ENCODE results near the gene HBS1L.
"Not testable (repeated sequence)": the region's sequence is repeated elsewhere in the genome, so short reads cannot be mapped to it uniquely, and the experiment has no call there.

The HBS1L gene

DNA sequence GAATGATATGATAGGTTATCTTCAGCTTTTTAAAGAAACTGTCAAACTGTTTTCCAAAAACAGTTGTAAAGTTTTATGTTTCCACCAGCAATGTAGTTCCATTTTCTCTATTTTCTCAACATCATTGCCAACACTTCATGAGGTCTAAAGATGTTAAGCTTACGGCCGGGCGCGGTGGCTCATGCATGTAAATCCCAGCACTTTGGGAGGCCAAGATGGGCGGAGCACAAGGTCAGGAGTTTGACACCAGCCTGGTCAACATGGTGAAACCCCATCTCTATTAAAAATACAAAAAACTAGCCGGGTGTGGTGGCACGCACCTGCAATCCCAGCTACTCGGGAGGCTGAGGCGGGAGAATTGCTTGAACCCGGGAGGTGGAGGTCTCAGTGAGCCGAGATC is 3.7 kb upstream of the HBS1L start:
- H3K4me1 ChIP-seq (ENCODE audit: control insufficient read depth, insufficient read depth, low read length); H3K4me3 ChIP-seq (ENCODE audit: low read length in 2 of 2); H3K27ac ChIP-seq (ENCODE audit: low read length); H3K9me3 ChIP-seq (ENCODE audit: control insufficient read depth in 2 of 2, low read length in 2 of 2); H3K9ac ChIP-seq (ENCODE audit: low read length in 2 of 2); H3K27me3 ChIP-seq (ENCODE audit: control insufficient read depth in 1 of 2, insufficient read depth in 2 of 2, low read length in 2 of 2); H3K36me3 ChIP-seq (ENCODE audit: control insufficient read depth in 2 of 2, insufficient read depth in 2 of 2, low read length in 2 of 2): not testable (repeated sequence)

DNA sequence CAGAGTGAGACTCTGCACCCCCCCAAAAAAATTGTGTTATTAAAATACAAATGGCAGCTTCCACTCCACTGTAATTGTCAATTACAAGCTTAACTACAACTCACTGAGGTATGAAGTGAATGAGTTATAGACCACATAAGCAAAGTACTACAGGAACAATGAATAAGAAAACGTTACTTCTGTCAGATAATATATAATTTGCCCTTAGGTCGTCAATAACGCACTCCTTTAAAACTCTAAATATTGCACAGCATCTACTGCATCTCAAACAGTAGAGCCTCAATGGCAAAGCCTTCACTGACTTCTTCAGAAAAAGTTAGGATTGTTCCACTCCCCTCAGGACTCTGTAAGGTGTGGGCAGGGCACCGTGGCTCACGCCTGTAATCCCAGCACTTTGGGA is 2.0 kb upstream of the HBS1L start:
- Histone ChIP-seq H3K27me3 (ENCODE audit: control insufficient read depth in 1 of 2, insufficient read depth in 2 of 2, low read length in 2 of 2) (no peaks in the 10 kb centered on the region), H3K36me3 (ENCODE audit: control insufficient read depth in 2 of 2, insufficient read depth in 2 of 2, low read length in 2 of 2) (no peaks in the 10 kb centered on the region), H3K4me3 (ENCODE audit: low read length in 2 of 2) (no peak overlapping the region), H3K27ac (ENCODE audit: low read length) (no peak overlapping the region), H3K9me3 (ENCODE audit: control insufficient read depth in 2 of 2, low read length in 2 of 2) (no peaks in the 10 kb centered on the region), H3K9ac (ENCODE audit: low read length in 2 of 2) (no peak overlapping the region), H3K4me1 (ENCODE audit: control insufficient read depth, insufficient read depth, low read length) (peaks cover 3% of the 10 kb centered on the region)

GRCh38 chr6:135054226-135054568 is 425 bp downstream of the HBS1L start:
- H3K4me3 ChIP-seq (ENCODE audit: low read length in 2 of 2): peak overlapping the region; percentile 92 to 98
- H3K9me3 ChIP-seq (ENCODE audit: control insufficient read depth in 2 of 2, low read length in 2 of 2): no peaks in the 10 kb centered on the region
- H3K27ac ChIP-seq (ENCODE audit: low read length): peak overlapping the region; percentile 82
- peak overlapping the region; percentile 74 to 97 for H3K9ac ChIP-seq (ENCODE audit: low read length in 2 of 2)
- H3K27me3 ChIP-seq (ENCODE audit: control insufficient read depth in 1 of 2, insufficient read depth in 2 of 2, low read length in 2 of 2): no peaks in the 10 kb centered on the region
- H3K36me3 ChIP-seq (ENCODE audit: control insufficient read depth in 2 of 2, insufficient read depth in 2 of 2, low read length in 2 of 2): peaks cover 0 to 3% of the 10 kb centered on the region in 2 donors
- H3K4me1 ChIP-seq (ENCODE audit: control insufficient read depth, insufficient read depth, low read length): peaks cover 3% of the 10 kb centered on the region

GRCh38 chr6:135053406-135053805 is 1.2 kb downstream of the HBS1L start:
- Histone ChIP-seq H3K27me3 (ENCODE audit: control insufficient read depth in 1 of 2, insufficient read depth in 2 of 2, low read length in 2 of 2) (no peaks in the 10 kb centered on the region), H3K4me3 (ENCODE audit: low read length in 2 of 2) (peak overlapping the region; percentile 92 to 98), H3K9ac (ENCODE audit: low read length in 2 of 2) (peak overlapping the region in 1 of 2 donors; percentile 74), H3K4me1 (ENCODE audit: control insufficient read depth, insufficient read depth, low read length) (peaks cover 3% of the 10 kb centered on the region), H3K9me3 (ENCODE audit: control insufficient read depth in 2 of 2, low read length in 2 of 2) (no peaks in the 10 kb centered on the region), H3K36me3 (ENCODE audit: control insufficient read depth in 2 of 2, insufficient read depth in 2 of 2, low read length in 2 of 2) (peaks cover 0 to 8% of the 10 kb centered on the region in 2 donors), H3K27ac (ENCODE audit: low read length) (no peak overlapping the region)

DNA sequence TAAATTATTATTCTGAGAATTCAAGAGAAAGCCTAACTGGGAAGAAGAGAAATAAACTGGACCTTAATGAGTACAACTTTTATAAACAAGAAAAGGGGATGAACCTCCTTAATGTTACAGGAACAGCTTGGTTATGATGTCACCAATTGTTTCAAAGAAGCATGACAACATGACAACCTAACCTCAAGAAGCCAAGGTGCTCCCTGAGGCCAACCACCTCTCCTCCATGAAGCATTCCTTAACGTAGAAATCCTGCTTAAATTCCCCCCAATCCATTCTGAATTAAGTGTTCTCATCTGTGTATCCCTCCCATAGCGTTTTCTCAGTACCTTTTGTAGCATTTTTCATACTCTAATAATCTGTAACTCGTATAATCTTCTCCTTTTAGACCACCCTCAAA is 1.7 kb downstream of the HBS1L start:
- Histone ChIP-seq H3K27ac (ENCODE audit: low read length) (no peak overlapping the region), H3K9ac (ENCODE audit: low read length in 2 of 2) (no peak overlapping the region), H3K36me3 (ENCODE audit: control insufficient read depth in 2 of 2, insufficient read depth in 2 of 2, low read length in 2 of 2) (peaks cover 0 to 8% of the 10 kb centered on the region in 2 donors), H3K9me3 (ENCODE audit: control insufficient read depth in 2 of 2, low read length in 2 of 2) (no peaks in the 10 kb centered on the region), H3K4me1 (ENCODE audit: control insufficient read depth, insufficient read depth, low read length) (peaks cover 3% of the 10 kb centered on the region), H3K4me3 (ENCODE audit: low read length in 2 of 2) (no peak overlapping the region), H3K27me3 (ENCODE audit: control insufficient read depth in 1 of 2, insufficient read depth in 2 of 2, low read length in 2 of 2) (no peaks in the 10 kb centered on the region)

- Histone ChIP-seq H3K4me3 (ENCODE audit: low read length in 2 of 2) (no peak overlapping the region), H3K36me3 (ENCODE audit: control insufficient read depth in 2 of 2, insufficient read depth in 2 of 2, low read length in 2 of 2) (peaks cover 0 to 8% of the 10 kb centered on the region in 2 donors), H3K9ac (ENCODE audit: low read length in 2 of 2) (no peak overlapping the region), H3K4me1 (ENCODE audit: control insufficient read depth, insufficient read depth, low read length) (no peaks in the 10 kb centered on the region), H3K27me3 (ENCODE audit: control insufficient read depth in 1 of 2, insufficient read depth in 2 of 2, low read length in 2 of 2) (no peaks in the 10 kb centered on the region), H3K9me3 (ENCODE audit: control insufficient read depth in 2 of 2, low read length in 2 of 2) (no peaks in the 10 kb centered on the region), H3K27ac (ENCODE audit: low read length) (no peak overlapping the region)
These were observed 5.7 kb downstream of the HBS1L start for GRCh38 chr6:135048915-135049314.

DNA sequence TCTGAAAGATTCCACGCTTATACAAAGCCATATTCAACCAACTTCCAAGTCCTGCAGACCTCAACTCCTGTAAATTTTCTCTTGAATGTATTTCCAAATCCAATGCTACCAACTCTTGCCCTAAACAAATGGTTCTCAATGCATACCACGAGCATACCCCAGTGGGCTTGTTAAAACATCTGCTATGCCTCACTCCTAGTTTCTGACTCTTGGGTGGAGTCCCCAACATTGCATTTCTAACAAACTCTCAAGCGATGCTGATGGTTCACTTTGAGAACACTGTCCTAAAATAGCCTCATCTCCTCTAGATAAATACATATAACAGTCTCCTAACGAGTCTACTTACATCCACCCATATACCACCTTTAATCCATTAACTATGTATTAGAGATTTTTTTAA is 7.3 kb downstream of the HBS1L start:
- Histone ChIP-seq H3K4me1 (ENCODE audit: control insufficient read depth, insufficient read depth, low read length) (no peaks in the 10 kb centered on the region), H3K9me3 (ENCODE audit: control insufficient read depth in 2 of 2, low read length in 2 of 2) (no peaks in the 10 kb centered on the region), H3K9ac (ENCODE audit: low read length in 2 of 2) (no peak overlapping the region), H3K27me3 (ENCODE audit: control insufficient read depth in 1 of 2, insufficient read depth in 2 of 2, low read length in 2 of 2) (no peaks in the 10 kb centered on the region), H3K27ac (ENCODE audit: low read length) (no peak overlapping the region), H3K4me3 (ENCODE audit: low read length in 2 of 2) (no peak overlapping the region), H3K36me3 (ENCODE audit: control insufficient read depth in 2 of 2, insufficient read depth in 2 of 2, low read length in 2 of 2) (peaks cover 0 to 8% of the 10 kb centered on the region in 2 donors)

- H3K4me3 ChIP-seq (ENCODE audit: low read length in 2 of 2): no peak overlapping the region
- H3K36me3 ChIP-seq (ENCODE audit: control insufficient read depth in 2 of 2, insufficient read depth in 2 of 2, low read length in 2 of 2): peaks cover 0 to 8% of the 10 kb centered on the region in 2 donors
- H3K27ac ChIP-seq (ENCODE audit: low read length): no peak overlapping the region
- H3K4me1 ChIP-seq (ENCODE audit: control insufficient read depth, insufficient read depth, low read length): no peaks in the 10 kb centered on the region
- H3K27me3 ChIP-seq (ENCODE audit: control insufficient read depth in 1 of 2, insufficient read depth in 2 of 2, low read length in 2 of 2): no peaks in the 10 kb centered on the region
- no peak overlapping the region for H3K9ac ChIP-seq (ENCODE audit: low read length in 2 of 2)
- H3K9me3 ChIP-seq (ENCODE audit: control insufficient read depth in 2 of 2, low read length in 2 of 2): no peaks in the 10 kb centered on the region
These were observed 7.7 kb downstream of the HBS1L start for GRCh38 chr6:135046912-135047311.

DNA sequence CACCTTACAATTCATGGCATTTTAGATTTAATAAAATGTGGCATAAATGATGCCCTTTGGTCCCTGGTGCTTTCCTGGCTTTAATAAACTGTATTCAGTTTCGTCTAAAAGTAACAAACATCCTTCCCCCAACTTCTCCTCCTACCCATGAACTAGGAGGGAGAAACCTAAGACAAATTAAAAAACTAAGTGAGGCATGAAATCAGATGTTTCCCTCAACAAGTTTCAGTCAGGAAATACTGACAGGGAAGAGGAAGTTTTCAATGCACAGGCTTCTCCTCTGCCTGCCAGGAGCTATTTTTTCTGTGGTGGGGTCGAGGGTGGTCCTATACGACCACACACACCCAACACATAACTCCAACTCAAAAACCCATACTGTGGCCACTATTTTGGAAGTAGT is 10.0 kb downstream of the HBS1L start:
- no peaks in the 10 kb centered on the region for H3K27me3 ChIP-seq (ENCODE audit: control insufficient read depth in 1 of 2, insufficient read depth in 2 of 2, low read length in 2 of 2)
- no peaks in the 10 kb centered on the region for H3K9me3 ChIP-seq (ENCODE audit: control insufficient read depth in 2 of 2, low read length in 2 of 2)
- no peak overlapping the region for H3K4me3 ChIP-seq (ENCODE audit: low read length in 2 of 2)
- H3K36me3 ChIP-seq (ENCODE audit: control insufficient read depth in 2 of 2, insufficient read depth in 2 of 2, low read length in 2 of 2): peaks cover 2 to 5% of the 10 kb centered on the region in 2 donors
- no peak overlapping the region for H3K9ac ChIP-seq (ENCODE audit: low read length in 2 of 2)
- H3K4me1 ChIP-seq (ENCODE audit: control insufficient read depth, insufficient read depth, low read length): no peaks in the 10 kb centered on the region
- H3K27ac ChIP-seq (ENCODE audit: low read length): no peak overlapping the region

GRCh38 chr6:135043846-135044245 is 10.8 kb downstream of the HBS1L start:
- Histone ChIP-seq H3K9me3 (ENCODE audit: control insufficient read depth in 2 of 2, low read length in 2 of 2) (no peaks in the 10 kb centered on the region), H3K36me3 (ENCODE audit: control insufficient read depth in 2 of 2, insufficient read depth in 2 of 2, low read length in 2 of 2) (peaks cover 4 to 8% of the 10 kb centered on the region in 2 donors), H3K4me1 (ENCODE audit: control insufficient read depth, insufficient read depth, low read length) (no peaks in the 10 kb centered on the region), H3K9ac (ENCODE audit: low read length in 2 of 2) (no peak overlapping the region), H3K27ac (ENCODE audit: low read length) (no peak overlapping the region), H3K4me3 (ENCODE audit: low read length in 2 of 2) (no peak overlapping the region), H3K27me3 (ENCODE audit: control insufficient read depth in 1 of 2, insufficient read depth in 2 of 2, low read length in 2 of 2) (no peaks in the 10 kb centered on the region)

DNA sequence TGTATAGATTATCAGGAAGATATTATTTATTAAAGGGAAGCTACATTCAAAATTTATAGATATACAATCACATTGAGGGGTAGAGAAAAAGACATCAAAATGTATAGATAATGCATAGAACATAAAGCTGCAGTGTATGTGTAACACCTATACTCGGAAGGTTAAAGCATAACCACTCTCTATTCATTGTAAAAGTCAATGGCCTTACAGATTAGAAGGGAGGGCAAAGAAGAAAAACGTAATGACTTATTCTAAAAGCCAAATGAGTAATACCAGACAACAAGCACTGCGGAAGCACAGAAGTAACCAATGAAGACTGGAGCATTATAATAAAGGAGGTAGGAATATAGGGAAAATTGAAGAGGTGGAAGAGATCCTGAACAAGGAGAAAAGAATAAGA is 11.3 kb downstream of the HBS1L start:
- no peaks in the 10 kb centered on the region for H3K9me3 ChIP-seq (ENCODE audit: control insufficient read depth in 2 of 2, low read length in 2 of 2)
- peaks cover 5 to 6% of the 10 kb centered on the region in 2 donors for H3K36me3 ChIP-seq (ENCODE audit: control insufficient read depth in 2 of 2, insufficient read depth in 2 of 2, low read length in 2 of 2)
- H3K27ac ChIP-seq (ENCODE audit: low read length): no peak overlapping the region
- H3K9ac ChIP-seq (ENCODE audit: low read length in 2 of 2): no peak overlapping the region
- no peaks in the 10 kb centered on the region for H3K27me3 ChIP-seq (ENCODE audit: control insufficient read depth in 1 of 2, insufficient read depth in 2 of 2, low read length in 2 of 2)
- H3K4me1 ChIP-seq (ENCODE audit: control insufficient read depth, insufficient read depth, low read length): no peaks in the 10 kb centered on the region
- H3K4me3 ChIP-seq (ENCODE audit: low read length in 2 of 2): no peak overlapping the region
